NCI-H1417 (cell line): ENCODE data around the gene MSN.
"Not testable (repeated sequence)": the region's sequence is repeated elsewhere in the genome, so short reads cannot be mapped to it uniquely, and the experiment has no call there.

ENCODE experiments used
- DNase-seq, 3 experiments: peaks; one replicate each; lab custom pipeline; 2025; lab: John Stamatoyannopoulos, UW

The MSN gene

DNA sequence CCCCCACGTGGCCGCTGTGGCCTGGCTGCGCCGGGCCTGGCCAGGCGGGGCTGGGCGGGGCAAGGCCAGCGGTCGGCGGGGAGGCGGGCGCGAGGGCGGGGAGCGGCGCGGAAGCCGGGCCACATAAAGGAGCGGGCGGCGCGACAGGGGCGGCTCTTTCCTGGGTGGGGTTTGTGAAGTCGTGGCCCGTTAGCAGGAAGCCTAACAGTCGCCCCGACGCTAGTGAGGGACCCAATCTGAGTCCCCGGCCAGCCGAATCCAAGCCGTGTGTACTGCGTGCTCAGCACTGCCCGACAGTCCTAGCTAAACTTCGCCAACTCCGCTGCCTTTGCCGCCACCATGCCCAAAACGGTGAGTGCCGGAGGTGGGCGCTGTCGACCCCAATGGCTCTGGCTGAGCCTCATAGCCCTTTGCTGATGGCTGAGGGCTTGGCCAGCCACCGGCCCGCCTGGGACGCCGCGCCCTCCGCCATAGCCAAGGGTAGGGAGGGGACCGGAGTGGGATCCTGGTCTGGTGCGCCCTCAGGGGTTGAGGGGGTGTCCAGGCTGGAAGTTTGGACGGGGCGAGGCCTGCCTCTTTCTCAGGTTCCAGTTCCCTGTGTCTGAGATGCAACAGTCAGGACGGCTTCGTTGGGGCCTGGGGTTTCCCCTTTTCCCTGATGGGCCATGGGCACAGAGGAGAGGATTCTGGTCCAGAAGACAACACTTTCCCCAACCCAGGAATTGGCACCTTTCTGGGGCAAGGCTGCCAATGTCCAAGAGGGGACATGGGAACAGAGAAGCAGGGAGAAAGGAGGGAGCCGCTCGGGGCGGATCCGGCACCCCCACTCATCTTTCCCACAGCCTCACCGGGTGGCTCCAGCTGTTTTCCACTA, at the start of gene MSN:
Gene MSN (plus strand): TSS at position 152 of the 874 bp plus-strand sequence. CDS start 188 bp downstream, at position 340.
- DNase-seq: peak in 1 of 3 experiments; percentile 0

DNA sequence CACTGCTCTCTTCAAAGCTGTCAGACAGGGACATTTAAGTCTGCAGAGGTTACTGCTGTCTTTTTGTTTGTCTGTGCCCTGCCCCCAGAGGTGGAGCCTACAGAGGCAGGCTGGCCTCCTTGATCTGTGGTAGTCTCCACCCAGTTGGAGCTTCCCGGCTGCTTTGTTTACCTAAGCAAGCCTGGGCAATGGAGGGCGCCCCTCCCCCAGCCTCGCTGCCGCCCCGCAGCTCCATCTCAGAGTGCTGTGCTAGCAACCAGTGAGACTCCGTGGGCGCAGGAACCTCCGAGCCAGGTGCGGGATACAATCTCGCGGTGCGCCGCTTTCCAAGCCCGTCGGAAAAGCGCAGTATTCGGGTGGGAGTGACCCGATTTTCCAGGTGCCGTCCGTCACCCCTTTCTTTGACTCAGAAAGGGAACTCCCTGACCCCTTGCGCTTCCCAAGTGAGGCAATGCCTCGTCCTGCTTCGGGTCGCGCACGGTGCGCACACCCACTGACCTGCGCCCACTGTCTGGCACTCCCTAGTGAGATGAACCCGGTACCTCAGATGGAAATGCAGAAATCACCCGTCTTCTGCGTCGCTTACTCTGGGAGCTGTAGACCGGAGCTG, 47.3 kb upstream of the MSN start:
- DNase-seq: peak in 2 of 3 experiments; percentile 5 to 10

DNA sequence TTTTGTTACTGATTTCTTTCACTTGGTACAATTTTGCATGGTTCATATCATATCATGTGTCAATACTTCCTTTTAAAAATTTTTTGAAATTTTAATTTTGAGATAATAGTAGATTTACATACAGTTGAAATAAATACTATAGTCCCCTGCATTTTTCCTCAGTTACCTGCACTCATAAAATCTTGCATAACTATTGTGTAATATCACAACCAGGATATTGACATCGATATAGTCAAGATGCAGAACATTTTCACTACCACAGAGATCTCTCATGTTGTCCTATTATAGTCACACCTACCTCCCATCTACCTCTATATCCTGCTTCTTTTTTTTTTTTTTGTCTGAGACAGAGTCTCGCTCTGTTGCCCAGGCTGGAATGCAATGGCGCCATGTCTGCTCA, 36.7 kb upstream of the MSN start:
- DNase-seq: no peak

DNA sequence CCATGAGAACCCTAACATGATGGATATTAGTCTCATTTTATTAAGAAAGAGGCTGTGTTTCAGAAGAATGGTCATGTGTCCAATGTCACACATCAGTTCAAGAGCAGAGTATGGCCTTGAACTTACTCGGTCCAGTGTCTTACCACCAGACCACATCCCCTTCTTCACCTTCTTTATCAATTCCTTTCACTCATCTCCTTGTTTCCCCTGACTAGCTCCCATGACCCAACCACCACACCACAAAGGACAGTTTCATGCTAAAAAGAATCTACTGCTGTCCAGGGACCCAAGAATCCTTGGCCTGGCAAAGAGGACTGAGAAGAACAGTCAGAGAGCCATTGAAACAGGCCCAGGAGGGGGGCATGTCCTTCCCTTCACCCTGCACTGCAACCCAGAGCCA, 33.6 kb upstream of the MSN start:
- DNase-seq: no peak

DNA sequence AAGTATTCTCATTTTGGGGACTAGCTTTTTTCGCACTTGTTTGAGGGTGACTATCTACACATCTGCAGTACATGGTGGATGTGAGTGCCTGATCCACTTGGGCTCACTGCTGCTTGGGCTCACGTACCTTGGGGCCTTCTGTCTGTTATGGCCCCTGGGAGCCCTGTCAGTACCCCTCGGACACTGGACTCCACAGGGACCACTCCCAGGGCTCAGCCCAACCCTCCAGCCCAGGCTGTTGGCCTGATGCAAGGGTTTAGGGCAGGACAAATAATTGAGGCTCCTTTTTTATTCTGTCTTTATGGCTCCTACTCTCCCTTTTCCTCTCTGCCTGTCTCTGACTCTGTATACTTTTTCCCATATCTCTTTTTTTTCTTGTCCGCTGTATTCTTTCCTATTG, 32.7 kb upstream of the MSN start:
- DNase-seq: no peak

DNA sequence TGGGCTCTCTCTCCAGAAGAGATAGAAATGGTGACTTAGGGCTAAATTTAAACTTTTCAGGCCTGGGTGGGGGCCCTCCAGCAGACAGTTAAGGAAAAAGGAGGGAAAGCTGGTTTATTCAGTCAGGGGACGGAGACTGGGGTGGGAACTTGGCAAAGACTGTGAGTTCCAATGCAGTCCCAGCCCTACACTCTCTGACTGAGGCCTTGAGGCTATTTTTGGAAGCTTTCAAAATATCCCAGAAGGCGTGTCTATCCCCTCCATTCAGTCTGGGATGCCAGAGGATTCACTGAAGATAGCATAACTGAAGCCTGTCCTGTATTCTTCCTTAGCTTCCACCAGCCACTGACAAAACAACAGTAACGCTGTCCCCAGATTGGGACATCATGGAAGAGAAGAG, 32.1 kb upstream of the MSN start:
- DNase-seq: no peak

DNA sequence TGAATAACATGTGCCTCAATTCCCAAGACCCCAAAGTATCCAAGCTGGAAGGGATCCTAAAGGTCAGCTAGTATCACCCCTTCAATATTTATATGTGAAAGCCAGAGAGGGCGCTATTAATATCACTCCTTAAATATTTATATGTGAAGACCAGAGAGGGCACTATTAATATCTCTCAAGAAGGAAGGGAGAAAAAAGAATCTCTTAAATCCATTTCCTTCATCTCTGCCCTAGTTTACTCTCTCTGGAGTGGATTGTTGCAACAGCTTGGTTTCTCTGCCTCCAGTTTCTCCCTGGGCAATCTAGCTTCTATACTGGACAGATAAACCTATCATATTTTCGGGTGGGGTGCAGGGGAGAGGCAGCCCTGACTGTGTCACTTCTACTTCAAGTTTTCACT, 31.6 kb upstream of the MSN start:
- no peak for DNase-seq

DNA sequence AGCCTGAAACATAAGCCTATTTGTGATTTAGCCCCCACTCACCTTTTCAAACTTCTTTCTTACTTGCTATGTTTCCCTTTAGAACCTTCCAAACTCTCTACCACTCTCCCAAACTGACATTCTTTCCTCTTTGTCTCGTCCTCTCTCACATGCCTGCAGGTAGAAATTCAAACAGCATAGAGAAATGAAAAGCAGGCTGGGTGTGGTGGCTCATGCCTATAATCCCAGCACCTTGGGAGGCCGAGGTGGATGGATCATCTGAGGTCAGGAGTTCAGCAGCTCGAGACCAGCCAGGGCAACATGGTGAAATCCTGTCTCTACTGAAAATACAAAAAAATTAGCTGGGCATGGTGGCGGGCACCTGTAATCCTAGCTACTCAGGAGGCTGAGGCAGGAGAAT, 31.2 kb upstream of the MSN start:
- DNase-seq: not testable (repeated sequence)

DNA sequence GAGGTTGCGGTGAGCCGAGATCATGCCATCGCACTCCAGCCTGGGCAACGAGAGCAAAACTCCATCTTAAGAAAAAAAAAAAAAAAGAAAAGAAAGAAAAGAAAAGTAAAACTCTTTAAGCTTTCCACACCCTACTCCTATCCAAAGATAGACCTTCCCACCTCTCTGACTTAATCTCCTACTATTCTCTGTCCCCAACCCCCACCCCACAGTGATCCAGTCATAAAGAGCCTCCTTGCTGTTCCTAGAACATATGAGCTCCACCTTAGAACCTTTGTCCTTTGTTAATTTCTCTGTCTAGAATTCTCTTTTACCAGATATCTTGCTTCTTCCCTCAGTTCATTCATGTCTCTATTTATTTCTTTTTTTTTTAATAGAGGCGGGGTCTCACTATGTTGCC, 30.1 kb upstream of the MSN start:
- no peak for DNase-seq

DNA sequence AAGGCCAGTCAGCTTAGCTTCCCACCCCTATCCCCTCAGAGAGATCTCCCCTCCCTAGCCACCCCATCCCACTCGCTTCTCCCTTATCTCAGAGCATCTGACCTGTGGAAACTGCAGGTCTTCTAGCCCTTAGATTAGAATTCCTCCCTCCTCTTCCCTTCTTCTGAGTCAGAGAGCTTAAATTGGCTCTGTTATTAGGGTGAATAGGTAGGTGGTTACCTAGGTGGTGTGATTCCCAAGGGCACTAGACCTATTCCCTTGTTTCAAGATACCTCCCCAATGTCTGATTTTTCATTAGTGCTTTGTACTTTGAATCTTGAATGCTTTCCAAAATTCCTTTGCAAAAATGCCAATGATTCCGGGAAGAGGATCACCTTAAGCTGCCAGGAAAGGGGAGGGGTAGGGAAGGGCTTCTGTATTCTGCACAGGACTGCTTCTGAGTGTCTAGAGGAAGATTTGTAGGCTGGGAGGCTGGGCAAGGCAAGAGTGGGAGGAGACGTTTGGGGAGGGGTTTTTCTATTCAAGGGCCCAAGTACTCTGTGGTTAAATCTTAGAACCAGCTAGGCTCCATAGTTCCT, 24.5 kb upstream of the MSN start:
- no peak for DNase-seq

DNA sequence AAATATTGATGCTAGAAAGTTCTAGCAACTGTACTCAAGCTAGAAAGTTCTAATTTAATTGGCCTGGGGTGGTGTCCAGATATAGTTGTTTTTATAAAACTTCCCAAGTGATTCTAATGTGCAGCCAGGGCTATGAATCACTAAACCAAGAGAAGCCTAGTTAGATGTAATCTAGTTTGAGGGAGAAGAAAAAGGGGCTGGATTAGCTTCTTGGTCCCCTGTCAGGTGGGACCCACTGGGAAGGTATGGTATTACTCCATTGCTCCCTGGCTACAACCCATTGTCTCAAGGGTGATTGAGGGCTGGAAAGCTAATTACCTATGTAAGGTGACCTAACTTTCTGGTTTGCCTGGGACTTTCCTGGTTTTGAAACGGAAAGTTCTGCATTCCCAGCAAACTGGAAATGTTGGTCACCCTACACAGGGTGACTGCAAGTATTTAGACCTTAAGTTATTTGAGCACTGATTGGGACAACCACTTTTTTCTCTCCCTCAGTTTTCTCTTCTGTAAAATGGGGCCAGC, 23.9 kb upstream of the MSN start:
- DNase-seq: no peak

DNA sequence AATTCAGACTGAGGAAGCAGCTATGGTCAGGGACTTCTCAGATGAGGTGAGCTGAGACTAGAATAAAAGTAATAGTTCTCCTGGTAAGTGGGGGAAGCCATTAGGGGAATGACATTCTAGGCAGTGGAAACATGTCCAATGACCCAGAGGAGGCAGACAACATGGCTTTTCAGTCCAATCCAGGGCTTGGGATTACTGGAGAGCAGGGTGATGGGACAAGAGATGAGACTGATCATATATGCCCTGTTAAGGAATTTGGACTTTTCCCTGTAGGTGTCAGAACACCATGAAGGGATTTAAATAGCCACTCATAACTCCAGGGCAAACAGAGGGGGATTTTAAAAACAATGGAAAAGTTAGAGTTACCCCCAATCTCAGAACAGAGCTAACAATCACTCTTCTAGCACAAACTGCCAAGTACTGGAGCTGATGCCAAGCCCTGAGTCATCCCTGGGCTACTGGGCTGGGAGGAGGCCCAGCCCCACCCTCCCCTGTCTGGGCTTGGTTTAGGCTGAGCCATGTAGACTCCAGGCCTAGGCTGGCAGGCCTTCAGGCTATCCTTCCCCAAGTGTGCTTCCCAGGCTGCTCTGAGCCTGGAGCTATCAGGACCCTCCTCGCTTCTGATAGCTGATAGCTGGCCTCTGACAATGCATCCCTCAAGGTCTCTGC, 22.7 kb upstream of the MSN start:
- DNase-seq: no peak

DNA sequence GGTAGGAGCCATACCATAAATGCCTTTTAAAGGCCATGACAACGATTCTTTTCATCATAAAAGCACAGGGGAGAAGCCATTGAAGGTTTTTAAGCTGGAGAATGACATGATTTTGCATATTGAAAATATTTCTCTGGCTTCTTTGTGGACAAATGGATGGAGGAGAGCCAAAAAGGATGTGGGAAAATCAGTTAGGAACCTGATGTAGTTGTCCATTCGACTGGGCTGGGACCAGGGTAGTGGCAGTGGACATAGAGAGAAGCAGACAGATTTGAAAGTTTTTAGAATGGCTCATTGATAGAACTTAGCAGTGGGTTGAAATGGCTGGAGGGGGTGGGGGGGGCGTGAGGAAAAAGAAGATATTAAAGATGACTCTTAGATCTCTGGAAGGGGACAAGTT, 19.7 kb upstream of the MSN start:
- DNase-seq: no peak

DNA sequence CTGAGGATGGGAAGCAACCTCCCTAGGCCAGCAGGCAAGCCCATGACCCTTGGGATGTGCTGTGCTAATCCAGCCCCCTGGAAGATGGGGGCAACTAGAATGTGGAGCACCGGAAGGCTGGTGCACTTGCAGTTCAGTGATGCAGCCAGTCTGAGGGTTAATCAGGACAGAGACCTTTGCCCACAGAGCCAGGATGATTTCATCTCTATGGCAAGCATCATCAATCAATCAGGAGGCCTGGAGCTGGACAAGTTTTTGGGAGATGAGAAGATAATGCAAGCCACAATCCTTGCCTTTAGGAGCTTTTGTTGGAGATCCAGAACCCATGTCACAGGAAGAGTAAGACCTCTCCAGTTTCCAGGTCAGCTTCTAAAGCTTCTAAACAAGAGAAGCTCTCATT, 15.4 kb upstream of the MSN start:
- no peak for DNase-seq

DNA sequence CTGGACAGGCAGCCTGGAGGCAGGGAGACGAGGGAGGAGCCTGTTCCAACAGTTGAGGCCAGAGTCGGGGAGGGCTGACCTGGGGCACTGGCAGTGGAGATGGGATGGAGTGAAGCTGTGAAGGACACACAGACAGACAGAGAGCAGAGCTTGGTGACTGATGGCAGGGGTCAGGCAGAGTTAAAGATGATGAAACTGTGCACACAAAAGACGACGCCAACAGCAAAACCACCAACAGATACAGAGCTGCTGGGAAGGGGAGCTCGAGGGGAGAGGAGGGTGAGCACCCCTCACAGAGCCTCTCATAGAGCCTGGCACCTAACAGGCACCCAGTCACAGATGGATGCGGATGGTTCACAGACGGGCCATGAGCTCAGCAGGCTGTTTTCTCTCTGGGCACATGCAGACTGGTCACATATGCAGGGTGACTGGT, 10.4 kb upstream of the MSN start:
- DNase-seq: not testable (repeated sequence)

DNA sequence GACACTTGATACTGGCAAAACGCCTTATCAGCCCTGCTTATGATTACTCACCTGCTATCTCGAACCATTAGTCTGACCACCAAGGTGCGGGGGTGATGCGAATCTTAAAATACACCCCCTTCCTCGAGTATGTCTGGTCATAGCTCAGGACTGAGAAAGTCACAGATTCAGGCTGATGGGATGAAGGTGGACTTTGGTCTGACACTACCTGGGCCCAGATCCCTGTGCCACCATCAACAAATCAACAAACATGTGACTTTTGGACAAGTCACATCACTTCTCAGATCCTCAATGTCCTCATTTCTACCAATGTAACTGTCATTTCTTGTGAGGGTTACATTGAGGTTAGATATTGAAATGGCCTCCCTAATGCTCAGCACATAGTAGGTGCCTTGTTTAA, 9.8 kb upstream of the MSN start:
- no peak for DNase-seq

DNA sequence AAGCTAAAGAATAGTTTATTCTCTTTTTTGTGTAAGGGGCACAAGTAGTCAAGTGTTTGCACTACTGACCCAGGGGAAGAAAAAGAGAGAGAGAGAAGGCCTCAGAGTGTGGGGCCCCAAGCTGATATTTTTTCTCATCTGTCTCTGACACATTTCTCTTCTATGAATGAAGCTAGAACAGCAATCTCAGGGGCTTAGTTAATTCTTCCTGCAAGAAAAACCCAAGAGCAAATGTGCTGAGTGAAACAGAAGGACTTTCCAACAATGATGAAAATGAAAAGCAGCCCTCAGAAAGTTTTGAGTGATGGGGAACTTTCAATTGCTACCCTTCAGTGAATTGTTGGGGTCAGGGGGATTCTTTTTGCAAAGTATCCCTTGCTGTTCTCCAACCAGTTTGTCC, 9.2 kb upstream of the MSN start:
- no peak for DNase-seq

DNA sequence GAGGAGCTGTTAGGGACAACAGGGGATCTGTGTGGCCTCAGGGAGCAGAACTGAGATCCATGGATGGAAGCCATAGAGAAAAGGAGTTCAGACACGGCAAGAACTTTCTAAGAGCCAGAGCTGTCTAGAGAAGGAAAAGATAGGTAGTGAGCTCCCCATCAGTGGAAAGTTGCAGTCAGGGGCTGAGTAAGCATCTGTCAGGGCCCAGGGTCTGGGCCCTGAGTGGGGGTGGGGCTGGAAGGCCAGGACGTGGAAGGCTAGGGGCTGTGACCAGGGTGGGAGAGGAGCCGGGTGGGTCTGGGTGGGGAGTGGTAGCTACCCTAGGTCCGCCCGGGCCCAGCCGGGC, 324 bp upstream of the MSN start:
- DNase-seq: no peak

DNA sequence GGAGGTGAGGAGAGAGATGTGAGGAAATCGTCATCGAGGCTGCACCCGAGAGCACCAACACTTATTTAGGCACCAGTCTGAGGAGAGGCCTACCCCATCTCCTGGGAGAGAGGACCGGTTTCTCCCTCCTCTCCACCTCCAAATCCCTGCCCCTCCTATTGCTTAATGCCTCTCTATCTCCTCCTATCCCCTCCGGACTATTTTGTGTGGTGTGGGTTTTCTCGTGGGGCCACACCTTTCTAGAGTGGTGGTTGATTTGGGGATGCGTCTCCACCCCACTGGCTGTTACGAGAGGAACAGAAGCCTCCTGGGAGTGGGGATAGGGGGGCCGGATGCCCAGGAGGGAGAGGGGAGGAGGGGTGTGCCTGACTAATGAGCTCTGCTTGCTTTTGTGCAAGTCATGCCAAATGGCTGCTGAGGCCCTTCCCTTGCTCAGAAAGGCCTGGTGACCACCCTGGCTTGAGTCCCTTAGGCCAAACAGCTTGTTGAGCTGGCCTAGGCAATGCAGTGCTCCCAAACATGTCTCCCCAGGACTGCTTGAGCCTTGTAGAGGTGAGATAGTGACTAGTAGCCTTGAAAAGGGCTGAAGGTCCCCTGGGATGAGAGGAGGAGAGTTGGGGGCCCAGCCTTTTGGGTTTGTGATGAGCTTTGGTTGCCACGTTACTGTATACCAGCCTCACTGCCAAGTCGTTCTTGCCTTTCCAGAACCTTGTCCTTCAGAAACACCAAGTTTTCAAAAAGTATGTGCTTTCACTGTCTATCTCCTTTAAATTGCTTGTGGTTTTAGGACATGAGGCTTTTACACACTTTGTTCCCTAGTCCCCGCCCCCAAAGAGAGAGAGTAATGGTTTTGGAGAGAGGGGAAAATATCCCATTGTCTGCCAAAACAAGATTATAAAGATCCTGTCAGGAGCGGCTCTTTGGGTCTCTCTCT, 1.2 kb downstream of the MSN start:
- no peak for DNase-seq

DNA sequence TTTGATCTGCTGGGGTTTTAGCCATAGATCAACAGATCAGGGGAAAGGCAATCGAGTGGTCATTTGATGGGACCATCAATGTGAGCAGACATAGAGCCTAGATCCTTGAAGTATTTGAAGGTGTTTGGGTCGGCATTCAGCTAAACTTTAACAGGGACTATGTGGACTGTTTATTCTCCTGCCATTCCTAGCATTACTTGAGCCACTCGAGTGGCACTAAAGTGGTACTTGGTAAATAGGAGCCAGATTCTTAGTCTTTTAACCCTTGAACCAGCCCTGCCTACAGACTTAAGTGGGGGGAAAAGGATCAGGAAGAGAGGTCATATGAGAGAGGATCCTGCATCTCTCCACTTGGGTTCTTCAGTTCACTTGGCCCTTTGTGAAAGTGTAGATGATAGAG, 3.8 kb downstream of the MSN start:
- DNase-seq: no peak

DNA sequence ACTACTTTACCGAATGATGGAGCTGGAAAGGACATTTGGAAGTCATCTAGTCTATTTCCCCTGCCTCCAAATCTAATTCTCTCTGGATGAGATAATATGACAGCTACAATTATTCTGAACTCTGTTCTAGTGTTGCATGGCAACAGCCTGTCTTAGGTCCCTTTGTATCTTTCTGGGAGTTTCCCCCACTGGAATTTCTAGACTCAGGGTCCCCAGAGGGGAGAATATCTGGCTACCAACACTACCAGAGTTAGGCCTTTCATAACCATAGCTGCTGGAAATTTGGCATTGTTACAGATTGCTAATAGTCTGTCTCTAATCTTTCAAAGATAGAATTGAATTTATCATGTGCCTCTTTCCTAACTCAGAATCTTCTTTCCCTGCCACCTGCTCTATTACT, 4.5 kb downstream of the MSN start:
- DNase-seq: no peak

DNA sequence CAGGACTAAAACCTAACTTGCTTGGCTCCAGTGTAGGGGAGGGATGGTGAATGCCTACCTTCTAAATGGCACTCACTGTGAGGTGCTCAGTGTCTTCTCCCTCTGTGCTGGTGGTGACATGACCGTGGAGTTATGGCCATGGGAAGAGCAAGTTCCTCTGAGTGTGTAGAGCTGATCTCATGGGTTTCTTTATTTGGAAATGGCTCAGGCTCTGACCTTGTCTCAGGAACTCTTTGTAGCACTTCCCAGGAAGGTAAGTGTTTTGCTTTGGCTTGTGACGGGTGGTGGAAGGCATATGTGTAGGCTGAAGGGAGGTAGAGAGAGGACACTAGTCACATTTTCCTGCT, 6.4 kb downstream of the MSN start:
- DNase-seq: no peak
